HG02852 (cell line): ENCODE results near the gene LCNL1.
A peak's percentile ranks its signal among the peaks of the same experiment; 100 is the strongest.
"Not testable (repeated sequence)": the region's sequence is repeated elsewhere in the genome, so short reads cannot be mapped to it uniquely, and the experiment has no call there.

Experiments
- ATAC-seq: cut with Tn5 transposase; IDR thresholded peaks from one replicate; pipeline ENCODE4 v1.9.1; 2021; ENCODE audit warnings: mild to moderate bottlenecking, moderate library complexity; ENCODE audit not compliant: unreplicated experiment

Gene LCNL1

GRCh38 chr9:136991993-136992818 lies 9.4 kb downstream of the LCNL1 start, which contains the start of gene PAXX:
Gene PAXX (plus strand): TSS chr9:136992422. CDS start chr9:136992444, 22 bp downstream.
- peak; percentile 71 for ATAC-seq

DNA sequence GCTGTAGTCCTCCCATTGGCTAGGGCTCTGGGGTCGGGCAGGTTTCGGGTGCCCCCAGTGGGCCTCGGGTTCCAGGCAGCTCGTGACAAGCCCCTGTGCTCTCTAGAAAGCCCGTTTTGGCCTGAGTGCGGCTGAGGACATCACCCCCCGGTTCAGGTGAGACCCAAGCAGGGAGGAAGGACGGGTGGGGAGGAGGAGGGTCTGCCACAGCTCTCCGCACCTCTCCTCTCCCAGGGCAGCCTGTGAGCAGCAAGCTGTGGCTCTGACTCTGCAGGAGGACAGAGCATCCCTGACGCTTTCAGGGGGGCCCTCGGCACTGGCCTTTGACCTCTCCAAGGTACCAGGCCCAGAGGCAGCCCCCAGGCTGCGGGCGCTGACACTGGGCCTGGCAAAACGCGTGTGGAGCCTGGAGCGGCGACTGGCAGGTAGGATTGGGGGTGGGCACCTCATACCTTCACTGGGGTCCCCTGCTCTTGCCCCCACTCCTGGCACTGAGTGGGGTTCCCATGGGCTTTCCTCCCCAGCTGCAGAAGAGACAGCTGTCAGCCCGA lies 10.1 kb downstream of the LCNL1 start:
- ATAC-seq: no peak

GRCh38 chr9:136994180-136994887 lies 11.5 kb downstream of the LCNL1 start:
- ATAC-seq: no peak

DNA sequence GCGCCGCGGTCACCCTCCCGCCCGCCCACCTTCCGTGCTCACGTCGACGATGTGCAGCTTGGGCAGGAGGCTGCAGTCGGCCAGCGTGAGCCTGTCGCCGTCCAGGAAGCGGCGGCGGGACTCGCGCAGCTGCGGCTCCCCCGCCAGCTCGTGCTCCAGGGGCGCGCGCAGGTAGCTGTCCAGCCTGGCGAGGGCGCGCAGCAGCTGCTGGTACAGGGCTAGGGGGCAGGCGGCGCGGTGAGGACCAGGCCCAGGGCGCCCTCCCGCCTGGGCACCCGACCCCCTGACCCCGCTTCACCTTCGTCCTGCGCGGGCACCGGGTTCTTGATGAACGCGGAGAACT lies 12.1 kb downstream of the LCNL1 start:
- ATAC-seq: no peak

DNA sequence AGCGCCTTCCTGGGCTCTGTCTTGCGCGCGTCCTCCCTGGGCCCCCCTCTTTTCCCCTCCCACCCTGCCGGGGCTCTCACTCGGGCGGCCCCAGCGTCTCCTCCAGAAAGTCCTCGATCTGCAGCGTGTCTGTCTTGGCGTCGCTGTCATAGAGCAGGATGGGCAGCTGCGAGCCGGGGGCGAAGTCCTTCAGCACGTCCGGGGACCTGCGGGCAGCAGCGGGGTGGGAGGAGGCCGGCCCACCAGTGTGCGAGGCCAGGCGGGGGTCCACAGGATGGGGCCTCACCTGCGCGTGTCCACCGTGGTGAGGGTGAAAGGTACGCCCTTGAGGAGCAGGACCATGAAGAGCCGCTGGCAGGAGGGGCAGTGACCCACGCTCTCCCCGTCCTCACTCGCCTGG lies 12.6 kb downstream of the LCNL1 start:
- ATAC-seq: no peak

DNA sequence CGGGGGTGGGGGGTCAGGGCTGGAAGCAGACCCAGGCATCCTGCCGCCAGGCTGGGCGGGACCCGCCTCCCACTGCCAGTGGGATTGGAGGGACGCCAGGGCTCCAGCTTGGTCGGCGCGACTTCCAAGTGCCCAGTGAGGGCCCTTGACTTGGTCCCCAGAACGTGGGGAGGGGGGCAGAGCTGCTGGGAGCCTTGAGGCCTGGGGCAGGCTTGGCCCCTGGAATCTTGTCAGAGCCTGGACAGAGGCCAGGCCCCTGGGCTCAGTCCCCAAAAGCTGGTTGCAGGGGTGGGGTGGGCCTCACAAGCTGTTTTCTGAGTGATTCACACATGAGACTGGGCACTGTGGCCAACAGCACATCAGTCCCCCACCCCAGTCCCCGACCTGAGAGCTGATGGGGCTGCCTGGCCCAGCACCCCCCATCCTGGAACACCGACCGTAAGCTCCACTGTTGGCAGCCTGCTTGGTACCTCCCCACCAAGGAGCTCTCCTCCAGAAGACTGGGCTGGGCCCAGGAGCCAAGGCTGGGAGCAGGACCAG lies 13.0 kb downstream of the LCNL1 start:
- ATAC-seq: no peak

GRCh38 chr9:136996361-136997292 lies 13.8 kb downstream of the LCNL1 start, which contains the start of gene CLIC3:
Gene CLIC3 (minus strand): TSS chr9:136996568. CDS start chr9:136996543, 25 bp downstream.
- no peak for ATAC-seq

- ATAC-seq: no peak
Observed at GRCh38 chr9:136997371-136997770, 14.6 kb downstream of the LCNL1 start.

GRCh38 chr9:136997830-136998234 lies 15.0 kb downstream of the LCNL1 start:
- ATAC-seq: no peak

DNA sequence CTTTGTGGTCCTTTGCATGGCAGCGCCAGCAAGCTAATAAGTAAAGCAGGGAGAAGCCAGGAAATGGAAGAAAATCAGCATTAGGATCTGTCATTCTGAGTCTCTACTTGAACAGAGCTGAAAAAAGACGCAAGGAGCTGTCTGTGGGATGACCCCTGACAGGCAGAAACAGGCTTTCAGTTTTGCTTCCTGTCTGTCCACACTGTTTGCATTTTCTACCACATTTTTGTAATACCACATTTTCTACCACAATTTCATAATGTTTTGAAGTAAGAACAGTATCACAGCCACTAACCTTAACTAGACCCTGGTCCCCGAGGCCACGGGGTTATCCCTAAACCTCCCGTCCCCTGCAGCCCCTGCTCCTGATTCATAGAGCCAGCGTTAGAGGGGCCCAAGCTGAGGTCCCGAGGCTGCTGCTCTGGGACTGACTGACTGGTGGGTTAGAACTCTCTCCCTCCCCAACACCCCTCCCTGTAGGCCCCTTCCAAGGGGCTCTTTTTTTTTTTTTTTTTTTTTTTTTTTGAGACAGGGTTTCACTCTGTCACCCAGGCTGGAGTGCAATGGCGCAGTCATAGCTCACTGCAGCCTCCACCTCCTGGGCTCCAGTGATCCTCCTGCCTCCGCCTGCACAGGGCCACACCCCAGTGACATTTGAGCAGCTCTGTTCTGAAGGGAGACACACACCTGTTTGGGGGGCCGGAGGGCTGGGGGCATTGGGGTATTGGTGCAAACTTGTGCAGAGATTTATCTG lies 17.6 kb downstream of the LCNL1 start:
- peak; percentile 73 for ATAC-seq

DNA sequence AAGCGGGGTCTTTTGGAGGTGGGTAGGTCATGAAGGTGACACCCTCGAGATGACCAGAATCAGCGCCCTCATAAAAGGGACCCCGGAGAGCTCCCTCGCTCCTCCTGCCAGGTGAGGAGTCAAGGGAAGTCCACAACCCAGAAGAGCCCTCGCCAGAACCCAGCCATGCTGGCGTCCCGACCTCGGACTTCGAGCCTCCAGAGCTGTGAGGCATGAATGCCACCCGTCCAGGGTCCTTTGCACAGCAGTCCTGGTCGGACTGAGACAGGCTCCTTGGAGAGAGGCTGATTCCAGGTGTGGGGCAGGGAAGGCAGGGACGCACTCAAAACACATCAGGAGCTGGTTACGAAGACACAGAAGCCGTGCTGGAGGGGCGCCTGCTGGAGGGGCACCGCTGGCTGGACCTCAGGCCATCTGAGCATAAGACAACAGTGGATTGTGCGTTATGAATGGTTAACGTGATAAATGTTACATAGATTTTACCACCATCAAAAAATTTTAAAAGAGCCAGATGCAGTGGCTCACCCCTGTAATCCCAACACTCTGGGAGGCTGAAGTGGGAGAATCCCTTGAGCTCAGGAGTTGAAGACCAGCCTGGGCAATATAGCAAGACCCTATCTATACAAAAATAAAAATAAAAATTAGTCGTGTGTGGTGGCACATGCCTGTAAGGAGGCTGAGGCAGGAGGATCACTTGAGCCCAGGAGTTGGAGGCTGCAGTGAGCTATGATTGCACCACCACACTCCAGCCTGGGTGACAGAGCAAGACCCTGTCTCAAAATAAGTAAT lies 19.3 kb downstream of the LCNL1 start:
- no peak for ATAC-seq

GRCh38 chr9:137002646-137003041 lies 19.9 kb downstream of the LCNL1 start:
- ATAC-seq: no peak

DNA sequence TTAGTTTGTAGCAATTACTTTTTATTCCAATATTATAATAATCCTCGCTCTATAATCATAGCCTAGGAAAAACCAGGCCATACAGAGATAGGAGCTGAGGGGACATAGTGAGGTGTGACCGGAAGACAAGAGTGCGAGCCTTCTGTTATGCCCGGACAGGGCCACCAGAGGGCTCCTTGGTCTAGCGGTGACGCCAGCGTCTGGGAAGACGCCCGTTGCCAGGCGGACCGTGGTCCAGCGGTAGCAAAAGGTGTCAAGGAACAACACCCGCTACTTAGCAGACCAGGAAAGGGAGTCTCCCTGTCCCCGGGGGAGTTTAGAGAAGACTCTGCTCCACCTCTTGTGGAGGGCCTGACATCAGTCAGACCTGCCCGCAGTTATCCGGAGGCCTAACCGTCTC lies 21.5 kb downstream of the LCNL1 start:
- not testable (repeated sequence) for ATAC-seq

- no peak for ATAC-seq
Observed at GRCh38 chr9:137006116-137007003, 23.6 kb downstream of the LCNL1 start.

- no peak for ATAC-seq
Observed at GRCh38 chr9:137007108-137007815, 24.5 kb downstream of the LCNL1 start.

GRCh38 chr9:137007816-137008270 lies 25.1 kb downstream of the LCNL1 start:
- ATAC-seq: no peak

- ATAC-seq: no peak
Observed at GRCh38 chr9:137008312-137008711, 25.5 kb downstream of the LCNL1 start.
